Stimulated activated CD8-positive, alpha-beta memory T cell treated with anti-CD3 and anti-CD28 coated beads, Interleukin-4, amount 100 ng/mL, for 1 hour (primary cell): Measurements from ENCODE around the gene CPSF7.
"Not testable (repeated sequence)": the region's sequence is repeated elsewhere in the genome, so short reads cannot be mapped to it uniquely, and the experiment has no call there.

Experiments
- DNase-seq, 2 donors: peaks; one replicate each; pipeline ENCODE4 v3.0.0-alpha.2; 2020; ENCODE audit warnings: low read depth in 2 of 2, low spot score in 1 of 2

Gene CPSF7

DNA sequence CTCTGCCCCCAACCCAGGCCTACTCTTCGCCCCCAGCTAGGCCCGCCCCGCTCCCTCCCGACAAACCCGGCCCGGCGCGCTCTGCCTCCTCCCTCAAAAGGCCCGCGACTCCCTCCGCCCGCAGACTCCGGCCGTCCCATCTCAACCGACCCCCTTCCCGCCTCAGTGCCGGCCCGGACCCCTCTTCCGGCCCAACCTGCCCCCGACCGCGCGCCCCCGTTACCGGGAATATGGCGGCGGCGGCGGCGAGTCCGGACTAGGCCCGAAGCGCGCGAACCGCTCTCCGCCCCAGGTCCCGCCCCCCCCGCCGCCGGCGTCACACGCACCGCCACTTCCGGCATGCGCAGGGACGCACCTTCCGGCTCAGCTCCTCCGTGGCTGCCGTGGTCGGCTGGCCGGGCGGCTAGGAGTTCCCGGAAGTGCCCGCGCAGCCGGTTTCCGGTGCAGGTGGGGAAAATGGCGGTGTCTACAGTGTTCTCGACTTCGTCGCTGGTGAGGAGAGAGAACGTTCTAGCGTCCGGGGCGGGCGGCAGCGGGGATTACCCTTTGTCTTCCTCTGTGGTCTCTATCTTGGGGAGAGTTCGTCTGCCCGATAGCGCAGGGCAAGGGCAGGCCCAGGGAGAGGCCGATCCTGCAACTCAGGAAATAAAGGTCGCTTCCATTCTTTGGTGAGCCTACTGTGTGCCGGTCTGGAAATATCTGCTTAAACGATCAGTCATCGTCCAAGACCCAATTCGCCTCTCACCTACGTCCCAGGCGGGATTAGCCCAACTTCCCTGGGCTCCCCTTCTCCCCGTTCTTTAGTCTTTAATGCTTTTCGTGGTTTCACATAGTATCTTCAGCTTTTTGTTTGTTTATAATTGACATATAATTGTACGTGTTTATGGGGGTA, at the start of gene CPSF7, which contains the start of gene SDHAF2:
Gene CPSF7, minus strand, starts transcription at position 285 of the 892 bp plus-strand sequence. CDS start 740 bp downstream, outside the sequence.
Gene SDHAF2, plus strand, starts transcription at position 434 of the 892 bp plus-strand sequence. Its CDS starts 23 bp downstream, at position 457.
- DNase-seq: peak; percentile 94 to 95

DNA sequence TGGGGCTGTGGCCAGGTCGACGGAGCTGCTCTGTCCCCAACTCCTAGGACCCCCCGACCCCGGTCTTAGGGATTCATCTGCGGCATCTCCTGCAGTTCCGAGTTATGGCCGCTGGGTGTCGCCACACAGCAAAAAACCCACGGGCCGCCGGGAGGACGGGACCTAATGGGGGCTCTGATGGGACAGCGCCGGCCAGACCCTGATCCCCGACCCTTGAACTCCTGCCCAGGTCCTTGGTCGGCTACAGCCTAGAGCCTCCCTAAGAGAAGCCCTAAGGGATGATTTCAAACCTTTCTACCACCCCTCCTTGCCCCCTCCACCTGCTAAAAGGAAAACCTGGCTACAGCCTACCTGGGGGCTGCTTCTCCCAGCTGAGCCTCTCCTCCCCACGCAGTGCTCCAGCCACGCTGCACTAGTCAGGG, 48.0 kb upstream of the CPSF7 start:
- DNase-seq: peak; percentile 33 to 38

DNA sequence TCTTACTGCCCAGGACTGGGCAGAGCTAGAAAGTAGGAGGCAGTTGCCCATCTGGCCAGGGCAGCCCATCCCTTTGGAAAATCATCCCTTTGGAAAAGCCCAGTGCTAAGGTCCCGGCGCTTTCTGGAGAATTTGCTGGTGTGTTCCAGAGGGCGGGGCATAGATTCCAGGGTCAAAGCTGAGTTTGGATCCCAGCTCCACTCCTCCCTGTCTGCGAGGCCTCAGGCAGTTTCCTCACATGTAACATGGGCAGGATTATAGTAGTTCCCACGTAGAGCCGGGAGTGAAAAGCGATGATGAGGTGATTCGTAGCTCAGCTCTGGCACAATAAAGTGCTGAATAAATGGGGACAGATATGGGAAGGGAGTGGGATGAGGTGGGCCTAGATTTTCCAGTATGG, 47.4 kb upstream of the CPSF7 start:
- no peak for DNase-seq

DNA sequence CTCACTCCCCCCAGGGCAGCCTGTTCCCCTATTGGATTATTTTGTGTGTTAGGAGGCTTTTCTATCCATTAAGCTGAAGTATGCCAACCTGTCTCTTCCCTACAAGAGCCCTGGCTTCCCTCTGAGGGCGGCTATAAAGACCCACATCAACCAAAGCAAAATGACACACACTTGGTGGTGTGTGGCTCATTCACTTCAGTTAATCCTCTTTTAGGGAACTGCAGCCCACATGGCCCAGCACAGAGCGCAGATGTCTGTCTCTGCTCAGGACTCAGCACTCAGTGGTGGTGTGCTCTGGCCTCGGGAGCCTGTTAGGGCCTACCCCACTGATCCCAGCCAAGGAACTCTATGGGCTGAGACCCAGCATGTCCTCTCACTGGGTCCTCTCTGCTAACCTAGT, 46.6 kb upstream of the CPSF7 start:
- no peak for DNase-seq

- DNase-seq: no peak
Measured at GRCh38 chr11:61475433-61475832, 45.7 kb upstream of the CPSF7 start.

DNA sequence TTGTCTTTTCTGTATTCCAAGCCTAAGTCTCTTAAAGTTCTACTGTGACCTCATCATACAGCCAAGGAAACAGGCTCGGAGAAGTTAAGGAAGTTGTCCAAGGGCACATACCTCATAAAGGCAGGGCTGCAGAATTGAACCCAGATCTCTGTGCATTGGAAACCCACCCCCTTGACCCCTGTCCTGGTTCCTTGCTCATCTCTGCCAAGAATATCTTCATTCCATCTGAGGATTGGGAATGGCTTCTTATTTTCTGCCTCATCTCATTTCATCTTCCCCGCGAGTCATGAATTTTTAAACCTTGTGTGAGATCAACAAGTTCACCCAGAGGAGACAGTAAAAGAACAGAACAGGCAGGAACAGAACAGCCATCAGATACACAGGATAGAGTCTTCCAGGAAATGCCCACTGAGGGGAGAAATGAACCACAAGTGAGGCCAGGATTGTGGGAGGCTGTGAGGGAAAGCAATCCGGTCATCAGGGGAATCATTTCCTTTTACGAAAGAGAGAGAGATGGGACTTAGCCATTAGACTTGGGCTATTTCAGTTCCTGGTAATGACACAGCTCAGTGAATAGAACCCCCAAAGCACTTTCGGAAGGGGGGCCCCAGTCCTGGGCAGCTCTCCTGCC, 44.4 kb upstream of the CPSF7 start:
- no peak for DNase-seq

DNA sequence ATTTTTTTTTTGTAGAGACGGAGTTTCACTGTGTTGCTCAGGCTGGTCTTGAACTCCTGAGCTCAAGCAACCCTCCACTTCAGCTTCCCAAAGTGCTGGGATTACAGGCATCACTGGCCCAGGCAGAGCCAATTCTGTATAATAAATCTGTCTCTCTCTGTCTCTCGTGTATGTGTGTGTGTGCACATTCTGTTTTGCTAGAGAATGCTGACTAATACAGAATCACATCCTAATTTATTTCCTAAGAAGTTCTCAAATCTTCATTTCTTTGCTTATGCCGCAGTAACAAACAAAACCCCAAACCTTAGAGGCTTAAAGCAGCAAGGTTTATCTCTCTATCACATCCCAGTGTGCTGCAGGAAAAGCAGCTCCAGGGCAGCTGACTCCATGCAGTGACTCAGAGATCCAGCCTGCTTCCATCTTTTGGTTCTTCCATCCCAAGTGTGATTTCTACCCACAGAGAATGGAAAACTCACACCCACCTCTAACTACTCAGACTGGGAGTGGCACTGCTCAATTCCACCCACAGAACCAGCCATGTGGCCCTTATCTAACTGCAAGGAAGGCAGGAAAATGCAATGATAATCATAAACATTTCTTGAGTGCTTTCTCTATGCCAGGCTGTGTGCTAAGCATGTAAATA, 43.7 kb upstream of the CPSF7 start:
- DNase-seq: no peak

GRCh38 chr11:61472868-61473267, 43.1 kb upstream of the CPSF7 start:
- DNase-seq: no peak

- no peak for DNase-seq
Measured at GRCh38 chr11:61472282-61472681, 42.5 kb upstream of the CPSF7 start.

GRCh38 chr11:61468002-61468401, 38.2 kb upstream of the CPSF7 start:
- DNase-seq: no peak

DNA sequence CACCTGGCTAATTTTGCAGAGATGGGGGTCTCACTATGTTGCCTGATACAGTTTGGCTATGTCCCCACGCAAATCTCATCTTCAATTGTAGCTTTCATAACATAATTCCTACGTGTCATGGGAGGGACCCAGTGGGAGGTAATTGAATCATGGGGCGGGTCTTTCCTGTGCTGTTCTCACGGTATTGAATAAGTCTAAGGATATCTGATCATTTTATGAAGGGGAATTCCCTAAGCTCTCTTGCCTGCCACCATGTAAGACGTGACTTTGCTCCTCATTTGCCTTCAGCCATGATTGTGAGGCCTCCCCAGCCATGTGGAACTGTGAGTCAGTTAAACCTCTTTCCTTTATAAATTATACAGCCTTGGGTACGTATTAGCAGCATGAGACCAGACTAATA, 37.8 kb upstream of the CPSF7 start:
- DNase-seq: not testable (repeated sequence)

DNA sequence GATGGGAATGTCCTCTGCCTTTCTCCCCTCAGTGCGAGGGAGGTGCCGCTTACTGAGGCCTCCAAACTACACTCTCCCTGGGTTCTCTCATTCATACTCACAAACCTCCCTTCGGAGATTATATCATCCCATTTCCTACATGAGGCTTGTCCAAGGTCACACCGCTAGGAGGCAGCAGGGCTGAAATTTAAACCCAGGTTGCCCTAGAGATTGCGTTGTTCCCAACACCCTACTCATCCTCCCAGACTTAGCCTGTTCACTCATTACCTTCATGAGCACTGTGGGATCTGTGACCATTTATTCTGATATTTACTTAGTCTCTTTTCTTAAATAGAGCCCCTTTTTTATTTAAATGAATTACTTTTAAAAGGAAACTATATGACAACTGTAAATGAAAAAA, 31.2 kb upstream of the CPSF7 start:
- DNase-seq: no peak

GRCh38 chr11:61460474-61460881, 30.7 kb upstream of the CPSF7 start:
- DNase-seq: no peak

- DNase-seq: no peak
Measured at GRCh38 chr11:61454520-61454919, 24.7 kb upstream of the CPSF7 start.

- no peak for DNase-seq
Measured at GRCh38 chr11:61453695-61454094, 23.9 kb upstream of the CPSF7 start.

- no peak for DNase-seq
Measured at GRCh38 chr11:61452825-61453224, 23.1 kb upstream of the CPSF7 start.

- DNase-seq: no peak
Measured at GRCh38 chr11:61448552-61448927, 18.8 kb upstream of the CPSF7 start.

DNA sequence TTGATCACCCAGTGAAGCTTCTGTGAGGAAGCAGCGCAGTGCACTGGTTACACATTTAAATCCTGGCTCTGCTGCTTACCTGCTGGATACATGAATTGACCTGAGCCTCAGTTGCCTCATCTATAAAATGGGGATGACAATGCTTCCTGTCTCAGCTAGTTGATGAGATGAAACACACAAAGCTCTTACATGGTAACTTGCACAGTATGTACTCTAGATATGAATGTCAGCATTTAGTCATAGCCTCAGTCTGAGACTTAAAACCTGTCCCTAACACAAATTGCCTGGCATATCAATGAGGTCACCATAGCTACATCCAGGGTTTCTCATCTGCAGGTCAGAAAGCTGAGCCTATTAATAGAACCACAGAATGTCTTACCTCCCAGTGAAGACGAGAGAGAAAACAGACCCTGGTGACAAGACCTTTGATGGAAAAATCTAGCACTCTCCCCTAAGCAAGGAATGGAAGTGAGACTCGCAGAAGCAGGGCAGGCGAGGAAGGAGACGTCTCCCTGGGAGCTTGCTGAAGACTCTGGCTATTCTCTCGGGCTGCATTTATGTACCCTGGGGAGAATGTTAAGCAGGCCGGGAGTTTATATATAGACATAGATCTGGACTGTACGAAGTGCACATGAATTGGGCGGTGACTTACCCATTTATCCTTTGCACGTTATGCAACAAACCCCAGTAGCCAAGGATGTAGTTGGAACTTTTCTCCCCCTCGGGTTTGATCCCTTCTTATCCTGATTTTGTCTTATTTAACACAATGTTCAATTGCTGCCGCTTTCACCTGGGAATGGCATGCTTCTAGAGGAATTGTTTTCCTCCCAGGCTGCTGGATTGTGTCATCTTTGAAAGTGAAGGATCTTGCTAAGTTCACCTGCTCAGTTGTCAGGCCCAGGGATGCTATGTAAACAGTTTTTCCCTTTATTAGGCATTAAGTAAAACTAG, 18.1 kb upstream of the CPSF7 start:
- DNase-seq: no peak

- DNase-seq: peak; percentile 6 to 35
Measured at GRCh38 chr11:61446211-61446651, 16.5 kb upstream of the CPSF7 start.

DNA sequence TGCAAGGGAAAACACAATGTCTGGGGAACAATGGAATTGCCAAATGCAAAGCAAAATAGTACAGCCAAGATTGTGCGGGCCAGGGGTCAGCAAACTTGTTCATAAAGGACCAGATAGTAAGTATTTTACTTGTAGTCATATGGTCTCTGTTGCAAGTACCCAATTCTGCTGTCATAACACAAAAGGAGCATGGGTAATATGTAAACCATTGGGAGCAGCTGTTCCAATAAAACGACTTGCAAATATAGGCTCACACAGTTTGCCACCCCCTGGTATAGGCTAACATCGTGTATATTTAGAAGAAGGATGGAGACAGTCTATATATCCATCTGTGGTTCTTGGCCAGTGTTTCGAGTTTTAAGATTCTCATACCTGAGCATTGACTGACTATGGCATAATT, 15.7 kb upstream of the CPSF7 start:
- DNase-seq: no peak

- DNase-seq: no peak
Measured at GRCh38 chr11:61442616-61443015, 12.8 kb upstream of the CPSF7 start.
